Duodenal mucosa (tissue), 2 donors: Measurements from ENCODE around the gene NUS1.
"Not testable (repeated sequence)": the region's sequence is repeated elsewhere in the genome, so short reads cannot be mapped to it uniquely, and the experiment has no call there.

Experiments
- H3K27ac ChIP-seq: one replicate; pipeline ENCODE4 v1.7.0; 2013; ENCODE audit warnings: low read depth, low read length
- H3K27me3 ChIP-seq, 2 donors: one replicate each; pipeline ENCODE4 v1.7.0; 2013; ENCODE audit warnings: low read length in 2 of 2, control low read depth in 1 of 2; ENCODE audit not compliant: insufficient read depth in 2 of 2, control insufficient read depth in 1 of 2
- H3K36me3 ChIP-seq, 2 donors: one replicate each; pipeline ENCODE4 v1.7.0; 2013; ENCODE audit warnings: low read length in 2 of 2, control low read depth in 1 of 2; ENCODE audit not compliant: insufficient read depth in 2 of 2, control insufficient read depth in 1 of 2
- H3K4me1 ChIP-seq, 2 donors: one replicate each; pipeline ENCODE4 v1.7.0; 2013; ENCODE audit warnings: low read length in 2 of 2, control low read depth in 1 of 2; ENCODE audit not compliant: insufficient read depth in 2 of 2, control insufficient read depth in 1 of 2
- H3K4me3 ChIP-seq, 2 donors: one replicate each; pipeline ENCODE4 v1.7.0; 2013; ENCODE audit warnings: low read length in 2 of 2, low read depth in 1 of 2
- H3K9ac ChIP-seq, 2 donors: one replicate each; pipeline ENCODE4 v1.7.0; 2013; ENCODE audit warnings: low read length in 2 of 2, low read depth in 1 of 2
- H3K9me3 ChIP-seq, 2 donors: one replicate each; pipeline ENCODE4 v1.7.0; 2013; ENCODE audit warnings: low read length in 2 of 2, control low read depth in 1 of 2; ENCODE audit not compliant: control insufficient read depth in 1 of 2

Gene NUS1

GRCh38 chr6:117706936-117707509, 31.8 kb downstream of the NUS1 start:
- not testable (repeated sequence) for H3K9me3 ChIP-seq, H3K27ac ChIP-seq, H3K27me3 ChIP-seq, H3K4me1 ChIP-seq, H3K9ac ChIP-seq, H3K4me3 ChIP-seq
- H3K36me3 ChIP-seq = peaks cover 4 to 33% of the 10 kb centered on the region in 2 donors

GRCh38 chr6:117711369-117711768, 36.1 kb downstream of the NUS1 start:
- H3K9me3 ChIP-seq = no peaks in the 10 kb centered on the region
- H3K4me3 ChIP-seq = no peak overlapping the region
- peaks cover 4 to 6% of the 10 kb centered on the region in 2 donors for H3K36me3 ChIP-seq
- H3K27ac ChIP-seq = no peak overlapping the region
- H3K4me1 ChIP-seq = no peaks in the 10 kb centered on the region
- no peaks in the 10 kb centered on the region for H3K27me3 ChIP-seq
- H3K9ac ChIP-seq = no peak overlapping the region

GRCh38 chr6:117718895-117719294, 43.6 kb downstream of the NUS1 start:
- no peak overlapping the region for H3K4me3 ChIP-seq
- no peaks in the 10 kb centered on the region for H3K4me1 ChIP-seq
- H3K27ac ChIP-seq = no peak overlapping the region
- H3K27me3 ChIP-seq = no peaks in the 10 kb centered on the region
- no peak overlapping the region for H3K9ac ChIP-seq
- H3K36me3 ChIP-seq = no peaks in the 10 kb centered on the region
- H3K9me3 ChIP-seq = no peaks in the 10 kb centered on the region

DNA sequence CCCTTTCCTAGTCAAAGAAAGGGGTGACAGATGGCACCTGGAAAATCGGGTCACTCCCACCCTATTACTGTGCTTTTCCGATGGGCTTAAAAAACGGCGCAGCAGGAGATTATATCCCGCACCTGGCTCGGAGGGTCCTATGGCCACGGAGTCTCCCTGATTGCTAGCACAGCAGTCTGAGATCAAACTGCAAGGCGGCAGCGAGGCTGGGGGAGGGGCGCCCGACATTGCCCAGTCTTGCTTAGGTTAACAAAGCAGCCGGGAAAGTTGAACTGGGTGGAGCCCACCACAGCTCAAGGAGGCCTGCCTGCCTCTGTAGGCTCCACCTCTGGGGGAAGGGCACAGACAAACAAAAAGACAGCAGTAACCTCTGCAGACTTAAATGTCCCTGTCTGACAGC, 46.3 kb downstream of the NUS1 start:
- not testable (repeated sequence) for H3K9me3 ChIP-seq, H3K36me3 ChIP-seq, H3K4me1 ChIP-seq, H3K27me3 ChIP-seq, H3K27ac ChIP-seq, H3K4me3 ChIP-seq, H3K9ac ChIP-seq

DNA sequence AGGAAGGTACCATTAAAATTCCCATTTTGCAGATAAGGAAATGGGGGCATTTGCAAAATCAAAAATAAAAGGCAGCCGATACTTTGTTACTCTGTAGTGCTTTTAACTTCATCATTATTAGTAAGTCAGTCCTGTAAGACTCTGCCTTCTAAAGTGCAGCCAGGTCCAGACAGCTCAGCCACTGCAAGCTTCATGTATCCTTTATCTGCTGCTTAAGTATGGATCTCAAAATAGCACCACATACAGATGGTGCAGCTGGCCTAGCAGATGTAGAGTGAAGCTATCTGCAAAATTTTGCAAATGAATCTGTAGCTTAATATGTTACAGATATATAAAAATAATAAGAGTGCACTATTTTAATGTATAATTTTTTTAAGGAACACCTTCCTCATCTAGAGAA, 53.4 kb downstream of the NUS1 start:
- H3K4me1 ChIP-seq = no peaks in the 10 kb centered on the region
- H3K27me3 ChIP-seq = no peaks in the 10 kb centered on the region
- no peak overlapping the region for H3K4me3 ChIP-seq
- H3K36me3 ChIP-seq = no peaks in the 10 kb centered on the region
- H3K27ac ChIP-seq = no peak overlapping the region
- no peak overlapping the region for H3K9ac ChIP-seq
- no peaks in the 10 kb centered on the region for H3K9me3 ChIP-seq

DNA sequence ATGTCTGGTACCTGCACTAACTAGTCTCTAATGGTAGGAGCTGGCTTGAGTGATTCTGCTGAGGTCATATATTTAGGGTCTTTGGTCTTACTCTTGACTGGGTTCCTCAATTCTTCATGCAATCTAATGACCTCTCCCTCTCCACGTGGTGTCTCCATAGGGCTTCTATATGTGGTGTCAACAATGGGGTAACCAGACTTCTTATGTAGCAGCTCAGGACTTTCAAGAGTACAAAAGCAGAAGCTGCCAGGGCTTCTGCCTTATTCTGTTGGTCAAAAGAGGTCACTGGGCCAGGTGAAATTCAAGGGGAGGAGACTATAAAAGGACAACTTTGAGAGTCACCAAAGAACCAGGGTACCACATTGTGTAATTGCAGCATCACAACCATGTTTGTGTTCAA, 54.3 kb downstream of the NUS1 start:
- H3K9ac ChIP-seq = no peak overlapping the region
- H3K4me3 ChIP-seq = no peak overlapping the region
- no peaks in the 10 kb centered on the region for H3K4me1 ChIP-seq
- H3K27me3 ChIP-seq = no peaks in the 10 kb centered on the region
- no peak overlapping the region for H3K27ac ChIP-seq
- H3K9me3 ChIP-seq = no peaks in the 10 kb centered on the region
- no peaks in the 10 kb centered on the region for H3K36me3 ChIP-seq

- Histone ChIP-seq H3K4me3 (no peak overlapping the region), H3K9ac (no peak overlapping the region), H3K36me3 (no peaks in the 10 kb centered on the region), H3K9me3 (peaks cover 0 to 4% of the 10 kb centered on the region in 2 donors), H3K27ac (no peak overlapping the region), H3K4me1 (no peaks in the 10 kb centered on the region), H3K27me3 (no peaks in the 10 kb centered on the region)
Observed at GRCh38 chr6:117733341-117733740, 58.1 kb downstream of the NUS1 start.

GRCh38 chr6:117739869-117740268, 64.6 kb downstream of the NUS1 start:
- Histone ChIP-seq H3K36me3 (no peaks in the 10 kb centered on the region), H3K27ac (no peak overlapping the region), H3K9me3 (peaks cover 0 to 4% of the 10 kb centered on the region in 2 donors)

GRCh38 chr6:117740605-117741004, 65.3 kb downstream of the NUS1 start:
- Histone ChIP-seq H3K27ac (no peak overlapping the region), H3K36me3 (no peaks in the 10 kb centered on the region), H3K9me3 (peaks cover 0 to 4% of the 10 kb centered on the region in 2 donors), H3K9ac (no peak overlapping the region), H3K27me3 (no peaks in the 10 kb centered on the region), H3K4me3 (no peak overlapping the region), H3K4me1 (no peaks in the 10 kb centered on the region)

More at GRCh38 chr6:117739869-117740268, 64.6 kb downstream of the NUS1 start:
- H3K4me3 ChIP-seq = no peak overlapping the region
- H3K4me1 ChIP-seq = no peaks in the 10 kb centered on the region
- no peak overlapping the region for H3K9ac ChIP-seq
- H3K27me3 ChIP-seq = no peaks in the 10 kb centered on the region

DNA sequence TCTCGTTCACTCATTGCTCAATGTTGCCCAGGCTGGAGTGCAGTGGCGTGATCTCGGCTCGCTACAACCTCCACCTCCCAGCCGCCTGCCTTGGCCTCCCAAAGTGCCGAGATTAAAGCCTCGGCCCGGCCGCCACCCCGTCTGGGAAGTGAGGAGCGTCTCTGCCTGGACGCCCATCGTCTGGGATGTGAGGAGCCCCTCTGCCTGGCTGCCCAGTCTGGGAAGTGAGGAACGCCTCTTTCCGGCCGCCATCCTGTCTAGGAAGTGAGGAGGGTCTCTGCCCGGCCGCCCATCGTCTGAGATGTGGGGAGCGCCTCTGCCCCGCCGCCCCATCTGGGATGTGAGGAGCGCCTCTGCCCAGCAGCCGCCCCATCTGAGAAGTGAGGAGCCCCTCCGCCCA, 75.4 kb downstream of the NUS1 start:
- not testable (repeated sequence) for H3K36me3 ChIP-seq, H3K27ac ChIP-seq, H3K4me3 ChIP-seq, H3K27me3 ChIP-seq, H3K9ac ChIP-seq, H3K9me3 ChIP-seq, H3K4me1 ChIP-seq
